GM18867 (cell line): Measurements from ENCODE around the gene ZNF343.

ENCODE experiments used
- ATAC-seq: cut with Tn5 transposase; IDR thresholded peaks from one replicate; pipeline ENCODE4 v1.9.1; 2021; ENCODE audit warnings: mild to moderate bottlenecking, moderate library complexity; ENCODE audit not compliant: unreplicated experiment

The ZNF343 gene

GRCh38 chr20:2475850-2476741 is 32.6 kb downstream of the ZNF343 start:
- no peak for ATAC-seq

GRCh38 chr20:2473516-2473915 is 35.2 kb downstream of the ZNF343 start:
- ATAC-seq: no peak

GRCh38 chr20:2470423-2471193 is 38.1 kb downstream of the ZNF343 start, which contains the start of gene SNRPB:
SNRPB (minus strand) TSS chr20:2470789; CDS start chr20:2470690, 99 bp downstream.
- ATAC-seq: peak; percentile 95

- ATAC-seq: peak; percentile 25
Observed at GRCh38 chr20:2469991-2470422, 38.7 kb downstream of the ZNF343 start.

GRCh38 chr20:2468581-2469407 is 39.9 kb downstream of the ZNF343 start:
- no peak for ATAC-seq

- ATAC-seq: no peak
Observed at GRCh38 chr20:2467412-2467811, 41.3 kb downstream of the ZNF343 start.

GRCh38 chr20:2465100-2465499 is 43.6 kb downstream of the ZNF343 start:
- ATAC-seq: no peak

- ATAC-seq: no peak
Observed at GRCh38 chr20:2463616-2464365, 44.9 kb downstream of the ZNF343 start.

- ATAC-seq: no peak
Observed at GRCh38 chr20:2462484-2462883, 46.2 kb downstream of the ZNF343 start.

- ATAC-seq: no peak
Observed at GRCh38 chr20:2460752-2461424, 47.8 kb downstream of the ZNF343 start.

GRCh38 chr20:2459981-2460751 is 48.5 kb downstream of the ZNF343 start:
- ATAC-seq: no peak

GRCh38 chr20:2458919-2459499 is 49.7 kb downstream of the ZNF343 start:
- no peak for ATAC-seq

GRCh38 chr20:2455771-2456497 is 52.8 kb downstream of the ZNF343 start:
- ATAC-seq: no peak

- no peak for ATAC-seq
Observed at GRCh38 chr20:2453792-2454191, 54.9 kb downstream of the ZNF343 start.

GRCh38 chr20:2451939-2452732 is 56.6 kb downstream of the ZNF343 start:
- ATAC-seq: no peak

- ATAC-seq: no peak
Observed at GRCh38 chr20:2451422-2451821, 57.3 kb downstream of the ZNF343 start.

- no peak for ATAC-seq
Observed at GRCh38 chr20:2449386-2449785, 59.3 kb downstream of the ZNF343 start.
